HepG2 (cell line): ENCODE measurements around the gene CNTNAP1. TPM values are rescaled to one million over a fixed set of nuclear protein-coding genes. Genes with fewer than 3 reads are reported as not detected.

ENCODE experiments used
- ATAC-seq: fragments of 200-7000 bp; cut with Tn5 transposase; 3 replicates; pipeline ENCODE4 v1.9.1; 2020; ENCODE audit warnings: mild to moderate bottlenecking, moderate library complexity
- BruUV-seq: library from RNA; stranded (reverse); fragments of 400-500 nt; replicated peaks from 2 replicates; lab custom pipeline; 2021; lab: Mats Ljungman, UMichigan
- CTCF ChIA-PET: fragments of 300-600 bp; formaldehyde crosslinking; extraction: SDS; loops from one replicate; lab custom pipeline; 2021; ENCODE audit warnings: low total read pairs, inconsistent platforms, low intra/inter-chr PET ratio; lab: Yijun Ruan, JAX
- POLR2A ChIA-PET: fragments of 350-600 bp; sonication (Branson Sonifier 250); formaldehyde crosslinking; loops from one replicate; lab custom pipeline; 2020; ENCODE audit warnings: antibody characterized with exemption, inconsistent platforms; lab: Yijun Ruan, JAX
- DNase-seq: peaks from one replicate; pipeline ENCODE4 v3.0.0-alpha.2; 2015; ENCODE audit warnings: low spot score
- FAIRE-seq: peaks from 3 replicates; lab custom pipeline; 2011; peaks lifted over from hg19 to GRCh38; lab: Jason Lieb, UNC
- H2AFZ ChIP-seq: one replicate; pipeline ENCODE4 v1.6.1; 2011; ENCODE audit warnings: low read length, inconsistent platforms
- H3K27ac ChIP-seq: fragments of 300-600 bp; 3 replicates; pipeline ENCODE4 v1.8.0; 2011; ENCODE audit warnings: mixed run types, mild to moderate bottlenecking, mixed read lengths, low read length, inconsistent platforms; ENCODE audit not compliant: insufficient read depth; ENCODE audit errors: extremely low read length
- H3K27me3 ChIP-seq, 2 experiments: fragments of 200-600 bp in 1 of 2; 2 replicates in 1 of 2; 3 replicates in 1 of 2; pipeline versions ENCODE4 v1.6.0 to v1.8.0; 2011; ENCODE audit warnings: low read length in 2 of 2, mild to moderate bottlenecking in 2 of 2, moderate library complexity in 2 of 2, inconsistent platforms in 1 of 2; ENCODE audit not compliant: insufficient read depth in 2 of 2, control insufficient read depth in 1 of 2
- H3K36me3 ChIP-seq, 2 experiments: fragments of 200-600 bp in 1 of 2; replicated peaks in 1 of 2; 2 replicates in 1 of 2; 3 replicates in 1 of 2; pipeline versions ENCODE4 v1.5.1 to v1.8.0; 2011; ENCODE audit warnings: low read length in 2 of 2, inconsistent platforms in 1 of 2; ENCODE audit not compliant: insufficient read depth in 2 of 2, control insufficient read depth in 1 of 2
- H3K4me1 ChIP-seq: 2 replicates; pipeline ENCODE4 v1.5.1; 2012; ENCODE audit warnings: low read length, inconsistent platforms; ENCODE audit not compliant: insufficient read depth
- H3K4me2 ChIP-seq: 2 replicates; pipeline ENCODE4 v1.6.0; 2011; ENCODE audit warnings: low read depth, low read length, inconsistent platforms
- H3K4me3 ChIP-seq, 3 experiments: fragments of 200-600 bp in 1 of 3; sonication (generic), shearing (Covaris generic) in 1 of 3; replicated peaks in 1 of 3; 2 replicates each; pipeline ENCODE4 v1.5.1; 2011 to 2016; ENCODE audit warnings: low read length in 3 of 3, inconsistent platforms in 2 of 3, low read depth in 2 of 3, mild to moderate bottlenecking in 2 of 3, control low read depth in 1 of 3, mixed read lengths in 1 of 3; ENCODE audit not compliant: insufficient read depth in 1 of 3
- H3K79me2 ChIP-seq: one replicate; pipeline ENCODE4 v1.6.1; 2011; ENCODE audit warnings: low read length, inconsistent platforms; ENCODE audit not compliant: insufficient read depth
- H3K9ac ChIP-seq: 2 replicates; pipeline ENCODE4 v1.6.0; 2011; ENCODE audit warnings: mild to moderate bottlenecking, low read depth, low read length, inconsistent platforms; ENCODE audit not compliant: insufficient read depth
- H3K9me3 ChIP-seq: 2 replicates; pipeline ENCODE4 v1.5.1; 2012; ENCODE audit warnings: mild to moderate bottlenecking, low read length
- H4K20me1 ChIP-seq: 2 replicates; pipeline ENCODE4 v1.6.0; 2011; ENCODE audit warnings: inconsistent platforms, mild to moderate bottlenecking, low read length, moderate library complexity; ENCODE audit not compliant: insufficient read depth
- AGO2 ChIP-seq: fragments of 200-400 bp; formaldehyde crosslinking; optimal IDR thresholded peaks from 2 replicates; pipeline ENCODE3; 2017; ENCODE audit warnings: mild to moderate bottlenecking, low read depth, low read length, moderate library complexity
- BCL6 ChIP-seq: IDR thresholded peaks from 2 replicates; pipeline ENCODE4 v1.6.1; 2016; ENCODE audit warnings: missing genetic modification reagents, missing compliant biosample characterization
- BRD4 ChIP-seq: sonication (generic); formaldehyde crosslinking; IDR thresholded peaks from 2 replicates; pipeline ENCODE4 v1.4.0; 2020; ENCODE audit warnings: missing genetic modification reagents
- CTCF ChIP-seq: sonication (generic); formaldehyde crosslinking; IDR thresholded peaks from 2 replicates; pipeline ENCODE4 v1.5.0; 2020; ENCODE audit warnings: mild to moderate bottlenecking, missing genetic modification reagents, moderate library complexity
- FLYWCH1 ChIP-seq: sonication (generic); formaldehyde crosslinking; IDR thresholded peaks from 2 replicates; pipeline ENCODE4 v1.8.1; 2023; ENCODE audit warnings: mild to moderate bottlenecking, missing genetic modification reagents
- NFE2L2 ChIP-seq: fragments of 150-350 bp; IDR thresholded peaks from 2 replicates; pipeline ENCODE4 v1.6.1; 2014; ENCODE audit warnings: low read length
- YY1 ChIP-seq: IDR thresholded peaks from 2 replicates; pipeline ENCODE4 v1.6.1; 2011; ENCODE audit warnings: low read length, low read depth, moderate library complexity, mild to moderate bottlenecking; ENCODE audit not compliant: insufficient read depth, insufficient replicate concordance
- ZC3H13 ChIP-seq: sonication (generic); formaldehyde crosslinking; IDR thresholded peaks from 2 replicates; pipeline ENCODE4 v1.8.1; 2023; ENCODE audit warnings: mild to moderate bottlenecking, missing genetic modification reagents, moderate library complexity
- ZFP91 ChIP-seq: sonication (generic); formaldehyde crosslinking; IDR thresholded peaks from 2 replicates; pipeline ENCODE4 v1.9.0; 2022; ENCODE audit warnings: missing genetic modification reagents, mild to moderate bottlenecking, borderline replicate concordance
- ZNF563 ChIP-seq: sonication (generic); formaldehyde crosslinking; IDR thresholded peaks from 2 replicates; pipeline ENCODE4 v1.8.0; 2022; ENCODE audit warnings: mild to moderate bottlenecking, moderate library complexity, missing genetic modification reagents
- ZNF691 ChIP-seq: sonication (generic); formaldehyde crosslinking; IDR thresholded peaks from 2 replicates; pipeline ENCODE4 v1.4.0; 2020; ENCODE audit warnings: missing genetic modification reagents, low read depth, mild to moderate bottlenecking, borderline replicate concordance
- ZNF781 ChIP-seq: sonication (generic); formaldehyde crosslinking; IDR thresholded peaks from 2 replicates; pipeline ENCODE4 v1.5.1; 2020; ENCODE audit warnings: borderline replicate concordance, mild to moderate bottlenecking, missing genetic modification reagents; ENCODE audit errors: not compliant biosample characterization
- WGBS: methylation state at CpG from one replicate; pipeline ENCODE4 v1.1.6; 2017; ENCODE audit warnings: low lambda C conversion rate; 5-methylcytosine and 5-hydroxymethylcytosine counted together
- in situ Hi-C: cut with HindIII; loops from 2 replicates; pipeline ENCODE4 v1.10.0; 2017; ENCODE audit warnings: low pct_unique_long_range_greater_than_20kb; ENCODE audit not compliant: extremely low pct_ligation_motif_present
- intact Hi-C: fragments of 100-400 bp; cut with micrococcal nuclease; formaldehyde crosslinking; loops from one replicate; pipeline ENCODE4 v1.10.0; 2022; ENCODE audit not compliant: unreplicated experiment
- polyA plus RNA-seq, 8 experiments: library from polyadenylated mRNA; depleted of rRNA in 3 of 8; stranded (reverse) in 7 of 8; unstranded in 1 of 8; fragments of >200 nt; fragmentation: Illumina TruSeq in 4 of 8; extraction: Trizol in 4 of 8; gene quantifications; 2 replicates each; pipeline versions ENCODE4 v1.2.1 to v1.2.3, GENCODE V29; 2011 to 2016; ENCODE audit warnings: low read depth in 4 of 8, missing spikeins in 1 of 8, mixed read lengths in 1 of 8; ENCODE audit not compliant: insufficient read depth in 1 of 8
- total RNA-seq, 5 experiments: library from RNA; depleted of rRNA; stranded (reverse); fragments of >200 nt; fragmentation: Illumina TruSeq; extraction: Trizol; gene quantifications; 2 replicates each; pipeline ENCODE4 v1.2.3, GENCODE V29; 2016; ENCODE audit warnings: low read depth in 1 of 5
- TF ChIP-seq, protein P1 (sequence below): sonication (generic); formaldehyde crosslinking; IDR thresholded peaks from 2 replicates; pipeline ENCODE4 v1.8.1; 2022; ENCODE audit warnings: low read depth, mild to moderate bottlenecking, missing genetic modification reagents
- TF ChIP-seq, protein P2 (sequence below): sonication (generic); formaldehyde crosslinking; IDR thresholded peaks from 2 replicates; pipeline ENCODE4 v1.5.0; 2020; ENCODE audit warnings: missing genetic modification reagents

Gene CNTNAP1
- total and polyA plus RNA-seq, 2 of the 13 experiments (the other 11 are each of a cell fraction or from before 2014, with no cell fraction given), result 4.5 to 7.7 TPM

DNA sequence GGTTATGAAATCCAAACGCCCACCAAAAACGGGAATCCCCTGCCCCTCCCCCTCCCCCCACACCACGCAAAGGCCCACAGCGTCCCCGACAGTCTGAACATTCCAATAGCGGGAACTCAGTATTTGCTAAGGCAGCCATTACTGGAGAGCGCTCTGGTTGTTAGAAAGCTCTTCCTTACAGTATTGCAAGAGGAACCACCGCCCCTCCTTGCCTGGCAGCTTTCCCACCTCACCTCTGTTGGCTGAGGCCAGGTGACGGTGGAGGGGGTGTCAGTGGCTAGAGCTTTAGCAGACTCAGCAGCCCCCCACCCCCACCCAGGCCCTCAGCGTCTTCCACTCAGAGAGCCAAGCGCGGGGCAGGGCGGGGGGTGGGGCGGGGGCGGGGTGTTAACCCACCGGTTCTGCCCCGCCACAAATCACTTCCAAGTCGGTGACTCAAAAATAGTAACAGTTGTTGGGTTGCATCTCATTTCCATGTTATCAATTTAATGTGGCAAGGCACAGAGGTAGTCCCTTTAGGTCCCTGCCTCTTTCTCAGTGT is 3.3 kb upstream of the CNTNAP1 start:
- in situ Hi-C loops, result no loop called here
- peak overlapping the region; percentile 97 for H3K27ac ChIP-seq
- H3K9ac ChIP-seq, result peak overlapping the region; percentile 94
- FAIRE-seq, result peak; percentile 4
- H3K27me3 ChIP-seq, result no peaks in the 10 kb centered on the region
- DNase-seq, result peak; percentile 66
- peak overlapping the region; percentile 99 for H3K4me2 ChIP-seq
- no peaks in the 10 kb centered on the region for H3K9me3 ChIP-seq
- H3K36me3 ChIP-seq, result no peaks in the 10 kb centered on the region
- ChIA-PET CTCF (no interaction called here), POLR2A (interaction anchor here (0.8 to 6.3 kb wide), 13 partner anchors 11 to 212 kb away, joined by 3 to 65 read pairs (median 8); partner anchors contain the start of genes CNTD1, COA3, NAGLU and PSMC3IP)
- H2AFZ ChIP-seq, result no peak overlapping the region
- no peaks in the 10 kb centered on the region; the same call in 1 of the 2 replicates for H4K20me1 ChIP-seq
- no TSS peak for BruUV-seq
- 7% methylated on average over 16 of the region's 18 CpGs for WGBS
- ATAC-seq, result no peak
- intact Hi-C loops, result loop anchor here (2.0 kb wide), 1 partner anchor 70 kb away; the partner anchor contains the start of genes RETREG3 and TUBG1
- H3K4me1 ChIP-seq, result peaks cover 60% of the 10 kb centered on the region
- peaks cover 22% of the 10 kb centered on the region for H3K79me2 ChIP-seq
- peak overlapping the region; percentile 79 to 88 (median 85) for H3K4me3 ChIP-seq
- TF ChIP-seq CTCF, result 0 out of 2 replicates have a peak, but pooled peaks have one; percentile 39
- TF ChIP-seq YY1, result peak; percentile 85
- TF ChIP-seq, protein P1, sequence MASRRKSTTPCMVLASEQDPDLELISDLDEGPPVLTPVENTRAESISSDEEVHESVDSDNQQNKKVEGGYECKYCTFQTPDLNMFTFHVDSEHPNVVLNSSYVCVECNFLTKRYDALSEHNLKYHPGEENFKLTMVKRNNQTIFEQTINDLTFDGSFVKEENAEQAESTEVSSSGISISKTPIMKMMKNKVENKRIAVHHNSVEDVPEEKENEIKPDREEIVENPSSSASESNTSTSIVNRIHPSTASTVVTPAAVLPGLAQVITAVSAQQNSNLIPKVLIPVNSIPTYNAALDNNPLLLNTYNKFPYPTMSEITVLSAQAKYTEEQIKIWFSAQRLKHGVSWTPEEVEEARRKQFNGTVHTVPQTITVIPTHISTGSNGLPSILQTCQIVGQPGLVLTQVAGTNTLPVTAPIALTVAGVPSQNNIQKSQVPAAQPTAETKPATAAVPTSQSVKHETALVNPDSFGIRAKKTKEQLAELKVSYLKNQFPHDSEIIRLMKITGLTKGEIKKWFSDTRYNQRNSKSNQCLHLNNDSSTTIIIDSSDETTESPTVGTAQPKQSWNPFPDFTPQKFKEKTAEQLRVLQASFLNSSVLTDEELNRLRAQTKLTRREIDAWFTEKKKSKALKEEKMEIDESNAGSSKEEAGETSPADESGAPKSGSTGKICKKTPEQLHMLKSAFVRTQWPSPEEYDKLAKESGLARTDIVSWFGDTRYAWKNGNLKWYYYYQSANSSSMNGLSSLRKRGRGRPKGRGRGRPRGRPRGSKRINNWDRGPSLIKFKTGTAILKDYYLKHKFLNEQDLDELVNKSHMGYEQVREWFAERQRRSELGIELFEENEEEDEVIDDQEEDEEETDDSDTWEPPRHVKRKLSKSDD (CRISPR knock-in tag), result 0 out of 2 replicates have a peak, but pooled peaks have one; percentile 11
- 0 out of 2 replicates have a peak, but pooled peaks have one; percentile 1 for TF ChIP-seq NFE2L2
- TF ChIP-seq, protein P2, sequence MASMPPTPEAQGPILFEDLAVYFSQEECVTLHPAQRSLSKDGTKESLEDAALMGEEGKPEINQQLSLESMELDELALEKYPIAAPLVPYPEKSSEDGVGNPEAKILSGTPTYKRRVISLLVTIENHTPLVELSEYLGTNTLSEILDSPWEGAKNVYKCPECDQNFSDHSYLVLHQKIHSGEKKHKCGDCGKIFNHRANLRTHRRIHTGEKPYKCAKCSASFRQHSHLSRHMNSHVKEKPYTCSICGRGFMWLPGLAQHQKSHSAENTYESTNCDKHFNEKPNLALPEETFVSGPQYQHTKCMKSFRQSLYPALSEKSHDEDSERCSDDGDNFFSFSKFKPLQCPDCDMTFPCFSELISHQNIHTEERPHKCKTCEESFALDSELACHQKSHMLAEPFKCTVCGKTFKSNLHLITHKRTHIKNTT (CRISPR knock-in tag), result no peak
- 0 out of 2 replicates have a peak, but pooled peaks have one; percentile 10 for TF ChIP-seq ZFP91 (CRISPR knock-in tag)
- TF ChIP-seq ZNF563 (CRISPR knock-in tag), result 0 out of 2 replicates have a peak, but pooled peaks have one; percentile 1
- 0 out of 2 replicates have a peak, but pooled peaks have one; percentile 67 for TF ChIP-seq ZC3H13 (CRISPR knock-in tag)
- TF ChIP-seq AGO2, result no peak
- no peak for TF ChIP-seq ZNF781 (CRISPR knock-in tag)
- peak; percentile 93 for TF ChIP-seq BCL6 (CRISPR knock-in tag)
- TF ChIP-seq FLYWCH1, result no peak
- TF ChIP-seq ZNF691 (CRISPR knock-in tag), result no peak
- TF ChIP-seq BRD4 (CRISPR knock-in tag), result no peak
